HG03103 (cell line): ENCODE data around the gene CABLES2.
"Not testable (repeated sequence)": the region's sequence is repeated elsewhere in the genome, so short reads cannot be mapped to it uniquely, and the experiment has no call there.

Experiments used
- ATAC-seq: cut with Tn5 transposase; IDR thresholded peaks from one replicate; pipeline ENCODE4 v1.9.1; 2021; ENCODE audit warnings: low read depth; ENCODE audit not compliant: unreplicated experiment

Gene CABLES2

GRCh38 chr20:62436692-62437091 lies 29.6 kb upstream of the CABLES2 start:
- no peak for ATAC-seq

- no peak for ATAC-seq
These were observed 26.8 kb upstream of the CABLES2 start for GRCh38 chr20:62433658-62434497.

- ATAC-seq: no peak
These were observed 23.9 kb upstream of the CABLES2 start for GRCh38 chr20:62430866-62431447.

- ATAC-seq: no peak
These were observed 23.3 kb upstream of the CABLES2 start for GRCh38 chr20:62430311-62430853.

- ATAC-seq: no peak
These were observed 22.6 kb upstream of the CABLES2 start for GRCh38 chr20:62429455-62430310.

- ATAC-seq: no peak
These were observed 21.6 kb upstream of the CABLES2 start for GRCh38 chr20:62428396-62429295.

- ATAC-seq: no peak
These were observed 20.9 kb upstream of the CABLES2 start for GRCh38 chr20:62428002-62428372.

GRCh38 chr20:62427172-62428001 lies 20.3 kb upstream of the CABLES2 start, which contains the start of gene RBBP8NL:
Gene RBBP8NL (minus strand): TSS chr20:62427539. CDS start chr20:62419647, 7,892 bp downstream.
- no peak for ATAC-seq

GRCh38 chr20:62426699-62427131 lies 19.6 kb upstream of the CABLES2 start:
- ATAC-seq: no peak

- ATAC-seq: not testable (repeated sequence)
These were observed 18.9 kb upstream of the CABLES2 start for GRCh38 chr20:62426059-62426348.

- no peak for ATAC-seq
These were observed 18.4 kb upstream of the CABLES2 start for GRCh38 chr20:62425281-62426058.

- ATAC-seq: no peak
These were observed 17.4 kb upstream of the CABLES2 start for GRCh38 chr20:62424249-62425107.

- ATAC-seq: no peak
These were observed 16.2 kb upstream of the CABLES2 start for GRCh38 chr20:62423326-62423706.

GRCh38 chr20:62422636-62423325 lies 15.7 kb upstream of the CABLES2 start:
- ATAC-seq: no peak

GRCh38 chr20:62421716-62421990 lies 14.6 kb upstream of the CABLES2 start:
- no peak for ATAC-seq

- no peak for ATAC-seq
These were observed 14.0 kb upstream of the CABLES2 start for GRCh38 chr20:62420846-62421715.
